GM18951 (cell line): ENCODE data around the gene SPECC1L.

ENCODE experiments used
- POLR2A ChIP-seq: IDR thresholded peaks from 4 replicates; pipeline ENCODE4 v1.6.1; 2011; ENCODE audit warnings: mild to moderate bottlenecking; ENCODE audit not compliant: insufficient read length, insufficient read depth; ENCODE audit errors: extremely low read depth
- in situ Hi-C: fragments of 300-500 bp; cut with MboI; formaldehyde crosslinking; loops from one replicate; pipeline ENCODE4 v1.12.0; 2022; ENCODE audit warnings: low sequenced_read_pairs, mixed read lengths, inconsistent platforms; ENCODE audit not compliant: unreplicated experiment

The SPECC1L gene

DNA sequence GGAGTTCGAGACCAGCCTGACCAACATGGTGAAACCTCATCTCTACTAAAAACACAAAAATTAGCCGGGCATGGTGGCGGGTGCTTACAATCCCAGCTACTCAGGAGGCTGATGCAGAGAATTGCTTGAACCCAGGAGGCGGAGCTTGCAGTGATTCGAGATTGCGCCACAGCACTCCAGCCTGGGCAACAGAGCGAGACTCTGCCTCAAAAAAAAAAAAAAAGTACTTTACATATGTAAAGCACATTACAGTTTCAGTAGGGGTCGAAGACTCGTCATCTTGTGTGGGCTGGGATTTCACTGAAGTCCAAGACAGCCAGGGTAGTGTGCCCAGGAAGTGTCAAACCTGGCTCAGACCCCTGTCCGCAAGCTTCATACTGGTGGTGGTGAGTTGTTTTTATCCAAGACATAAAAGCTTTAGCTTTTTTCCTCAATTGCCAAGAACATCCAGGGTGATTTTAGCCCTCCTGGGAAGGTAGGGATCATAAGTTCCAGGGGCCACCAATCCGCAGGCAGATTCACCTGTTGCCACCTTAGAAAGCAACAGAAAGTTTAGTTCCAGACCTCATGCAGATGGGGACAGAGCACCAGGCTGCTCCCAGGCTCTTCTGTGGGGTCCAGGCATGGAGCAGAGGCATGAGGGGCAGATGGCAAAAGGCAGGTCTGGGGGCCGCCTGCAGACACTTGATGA lies 135.1 kb downstream of the SPECC1L start:
- in situ Hi-C loops: no loop called here

DNA sequence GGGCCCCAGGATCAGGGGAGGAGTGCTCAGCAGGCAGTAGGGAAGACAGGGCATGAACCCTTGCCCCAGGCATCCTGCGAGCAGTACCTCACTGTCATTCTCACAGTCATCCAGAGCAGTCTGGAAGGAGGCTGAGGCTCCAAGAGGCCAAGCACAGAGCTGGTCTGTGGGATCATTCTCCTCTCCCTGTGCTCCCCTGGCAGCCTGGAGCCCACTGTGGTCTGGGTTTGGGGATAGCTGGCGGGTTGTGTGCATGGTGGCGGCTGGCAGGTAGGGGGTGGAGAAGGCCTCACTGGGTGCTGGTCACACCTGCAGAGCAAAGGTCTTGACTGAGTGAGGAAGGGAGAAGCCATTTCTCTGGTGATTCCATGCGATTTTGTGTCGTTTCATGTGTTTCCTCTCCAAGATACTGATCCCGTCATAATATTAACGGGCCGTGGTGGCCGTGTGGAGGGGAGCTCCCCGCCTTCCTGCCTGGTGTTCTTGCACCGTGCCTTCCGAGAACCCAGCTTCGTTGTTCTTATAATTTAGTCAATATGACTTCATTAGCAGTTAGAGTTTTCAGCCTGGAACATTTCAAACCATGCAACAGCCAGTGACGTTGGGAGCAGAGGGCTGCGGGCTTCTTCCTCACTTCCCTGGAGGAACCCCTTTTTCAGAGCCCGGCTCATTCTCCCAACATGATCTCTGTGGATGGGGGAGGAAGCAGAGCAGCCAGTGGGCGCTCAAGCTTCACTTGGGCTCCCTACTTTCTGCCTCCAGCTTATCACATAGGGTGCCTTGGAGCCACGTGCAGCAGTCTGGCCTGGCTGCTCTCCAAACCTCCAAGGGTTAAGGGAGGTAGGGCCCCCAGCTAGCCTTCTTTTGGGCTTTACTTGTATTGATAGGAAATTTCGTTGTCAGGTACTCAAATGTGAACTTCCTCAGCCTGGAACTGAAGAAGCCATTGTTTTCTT lies 136.0 kb downstream of the SPECC1L start:
- in situ Hi-C loops: no loop called here
- TF ChIP-seq POLR2A: no peak

More for the DNA sequence above, 135.1 kb downstream of the SPECC1L start:
- no peak for TF ChIP-seq POLR2A

DNA sequence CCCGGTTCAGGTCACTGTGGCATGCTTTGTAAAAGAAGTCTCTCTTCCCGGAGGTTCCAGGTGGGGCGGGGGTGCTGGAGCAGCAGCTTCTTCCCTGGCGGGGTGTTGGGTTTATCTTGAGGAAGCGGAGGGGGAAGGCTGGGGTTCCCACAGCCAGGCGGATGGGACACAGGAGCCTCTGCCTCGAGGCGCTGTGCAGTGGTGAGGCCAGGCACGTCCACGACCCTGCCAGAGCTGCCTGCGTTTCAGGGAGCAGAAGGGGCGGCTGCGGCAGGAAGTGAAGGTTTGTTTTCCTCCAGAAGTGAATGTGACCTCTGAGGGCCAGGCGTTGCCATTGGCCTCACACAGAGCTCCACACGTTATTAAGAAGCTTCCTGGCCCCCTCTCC lies 136.6 kb downstream of the SPECC1L start:
- in situ Hi-C loops: no loop called here
- no peak for TF ChIP-seq POLR2A

DNA sequence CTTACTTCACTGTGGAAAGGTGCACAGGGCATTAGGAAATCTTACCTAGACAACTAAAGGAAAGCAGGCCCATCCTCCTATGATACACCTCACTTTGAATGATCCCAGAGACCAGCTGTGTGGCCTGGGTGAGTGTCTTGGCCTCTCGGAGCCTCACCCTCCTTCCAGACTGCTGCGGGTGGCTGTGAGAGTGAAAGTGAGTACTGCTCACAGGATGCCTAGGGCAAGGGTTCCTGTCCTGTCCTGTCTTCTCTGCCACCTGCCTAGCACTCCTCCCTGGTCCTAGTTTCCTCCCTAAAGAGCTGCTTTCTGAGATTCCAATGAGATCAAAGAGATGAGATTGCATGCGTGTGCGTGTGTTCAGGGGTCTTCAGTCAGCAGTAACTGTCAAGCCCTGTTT lies 137.3 kb downstream of the SPECC1L start:
- in situ Hi-C loops: no loop called here
- no peak for TF ChIP-seq POLR2A

DNA sequence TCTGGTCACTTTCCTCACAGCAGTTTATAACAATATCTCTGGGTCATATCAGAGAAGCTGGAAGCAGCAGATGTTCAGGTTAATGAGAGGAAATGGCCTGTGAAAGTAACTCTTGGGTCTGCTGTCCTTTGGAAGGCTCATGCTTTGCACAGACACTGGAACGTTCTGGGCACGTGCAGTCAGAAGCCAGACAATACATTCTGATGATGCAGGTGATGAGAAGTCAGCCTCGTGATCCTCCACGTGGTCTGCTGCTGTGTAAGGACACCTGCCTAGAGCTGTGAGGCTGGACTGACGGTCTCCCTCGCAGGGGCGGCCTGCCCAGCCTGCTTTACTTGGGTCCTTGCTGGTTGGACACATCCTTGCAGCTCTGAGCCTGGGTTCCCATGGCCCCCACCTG lies 138.0 kb downstream of the SPECC1L start:
- no peak for TF ChIP-seq POLR2A
- in situ Hi-C loops: no loop called here

DNA sequence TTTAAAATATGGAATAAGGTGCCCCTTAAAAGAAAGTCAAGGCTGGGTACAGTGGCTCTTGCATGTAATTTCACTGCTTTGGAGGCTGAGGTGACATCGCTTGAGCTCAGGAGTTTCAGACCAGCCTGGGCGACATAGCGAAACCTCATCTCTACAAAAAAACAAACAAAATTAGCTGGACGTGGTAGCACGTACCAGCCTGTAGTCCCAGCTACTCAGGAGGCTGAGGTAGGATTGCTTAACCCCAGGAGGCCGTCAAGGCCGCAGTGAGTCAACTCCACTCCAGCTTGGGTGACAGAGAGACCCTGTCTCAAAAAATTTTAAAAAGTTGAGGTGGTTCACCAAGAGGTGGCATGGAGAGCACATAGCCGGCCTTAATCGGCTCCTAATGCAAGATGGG lies 139.1 kb downstream of the SPECC1L start:
- in situ Hi-C loops: no loop called here
- no peak for TF ChIP-seq POLR2A

DNA sequence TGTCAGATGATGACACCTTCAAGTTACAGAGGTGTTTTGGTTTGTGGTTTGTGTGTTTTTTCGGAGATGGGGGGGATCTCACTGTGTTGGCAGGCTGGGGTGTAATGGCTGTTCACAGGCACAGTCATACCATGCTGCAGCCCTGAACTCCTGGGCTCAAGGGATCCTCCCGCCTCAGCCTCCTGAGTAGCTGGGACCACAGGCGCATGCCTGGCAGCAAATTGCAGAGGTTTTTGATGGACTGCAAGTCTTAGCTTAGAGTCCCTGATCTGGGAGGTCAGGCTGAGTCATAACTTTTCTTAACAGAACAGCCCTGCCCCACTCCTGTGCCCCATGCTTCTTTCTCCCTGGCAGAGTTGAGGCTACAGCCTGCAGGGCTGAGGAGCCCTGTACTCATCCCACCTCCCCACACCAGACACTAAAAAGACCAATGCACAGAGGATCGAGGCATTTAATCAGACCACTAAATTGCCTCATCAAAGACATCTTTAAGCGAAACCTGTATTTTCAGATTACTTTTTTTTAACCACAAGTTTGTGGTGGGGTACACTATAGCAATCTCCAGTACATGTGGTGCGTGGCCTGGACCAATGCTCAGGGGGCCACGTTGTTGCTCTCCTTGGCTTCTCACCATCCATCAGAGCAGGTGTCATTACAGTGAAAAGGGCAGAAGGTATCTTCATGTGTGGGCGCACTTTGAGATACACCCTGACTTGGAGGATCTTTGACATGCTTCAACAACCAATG lies 139.7 kb downstream of the SPECC1L start:
- in situ Hi-C loops: no loop called here
- no peak for TF ChIP-seq POLR2A

DNA sequence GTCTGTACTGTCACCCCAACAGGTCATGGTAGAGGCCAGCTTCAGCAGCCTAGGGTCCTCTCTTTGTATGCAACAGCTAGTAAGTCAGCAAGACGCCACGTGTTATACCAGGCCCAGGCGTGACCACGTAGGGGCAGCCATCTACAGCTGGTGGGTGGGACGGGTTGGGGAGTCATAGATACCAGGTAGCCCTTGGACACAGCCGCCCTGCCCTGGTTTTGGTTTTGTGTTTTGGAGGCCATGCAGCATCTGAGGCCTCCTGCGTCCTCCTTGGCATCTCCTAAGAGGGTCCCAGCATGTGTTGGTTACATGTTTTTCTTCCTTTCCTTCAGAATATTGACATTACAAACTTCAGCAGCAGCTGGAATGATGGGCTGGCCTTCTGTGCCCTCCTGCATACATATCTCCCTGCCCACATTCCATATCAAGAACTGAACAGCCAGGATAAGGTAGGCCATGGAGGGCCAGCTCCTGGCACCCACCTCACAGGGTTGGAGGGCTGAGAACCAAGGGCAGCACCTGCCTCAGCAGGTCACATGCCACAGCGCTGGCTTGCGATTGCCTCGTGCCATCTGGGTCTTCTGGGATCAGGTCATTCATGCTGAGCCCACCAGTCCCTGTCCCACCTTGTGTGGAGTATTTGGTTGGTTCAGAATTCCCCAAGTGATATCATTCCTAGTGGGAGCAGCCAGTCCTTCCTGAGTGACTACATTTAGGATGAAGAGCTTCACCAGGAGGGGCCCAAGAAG lies 140.8 kb downstream of the SPECC1L start:
- in situ Hi-C loops: no loop called here
- no peak for TF ChIP-seq POLR2A

DNA sequence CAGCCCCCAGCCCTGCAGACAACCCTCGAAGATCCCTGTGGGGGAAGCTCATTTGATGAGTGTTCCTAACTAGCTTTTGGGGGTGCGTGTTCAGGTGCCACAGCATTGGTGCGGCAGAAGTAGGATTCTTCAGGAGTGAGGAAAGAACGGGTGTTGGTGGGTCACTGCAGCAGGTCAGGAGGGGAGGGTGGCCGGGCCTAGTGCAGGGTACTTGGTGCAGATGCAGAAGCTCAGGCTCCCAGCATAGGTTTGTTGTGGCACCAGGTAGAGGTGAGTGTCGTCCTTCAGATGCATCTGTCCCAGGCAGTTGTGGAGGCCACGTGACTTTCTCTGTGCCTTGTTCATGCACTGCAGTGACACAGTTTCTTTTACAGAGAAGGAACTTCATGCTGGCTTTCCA lies 141.6 kb downstream of the SPECC1L start:
- TF ChIP-seq POLR2A: no peak
- in situ Hi-C loops: no loop called here

DNA sequence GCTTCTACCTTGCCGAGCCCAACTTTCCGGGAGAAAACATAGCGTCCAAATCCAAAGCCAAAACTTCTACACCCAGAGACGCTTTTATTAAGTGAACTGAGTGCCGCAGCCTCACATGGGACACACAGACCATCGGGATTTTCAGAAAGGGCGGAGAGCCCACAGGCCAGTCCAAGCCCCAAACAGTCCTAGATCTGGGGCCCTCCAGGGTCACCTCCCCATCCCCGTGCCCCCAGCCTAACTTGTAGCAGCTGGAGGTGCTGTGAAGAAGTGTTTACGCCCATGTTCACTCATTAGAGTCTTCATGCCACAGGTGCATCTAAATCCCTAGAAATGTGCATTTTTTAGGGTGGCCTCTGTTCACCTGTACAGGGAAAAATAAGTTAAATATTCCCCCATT lies 142.6 kb downstream of the SPECC1L start:
- in situ Hi-C loops: no loop called here
- TF ChIP-seq POLR2A: no peak

DNA sequence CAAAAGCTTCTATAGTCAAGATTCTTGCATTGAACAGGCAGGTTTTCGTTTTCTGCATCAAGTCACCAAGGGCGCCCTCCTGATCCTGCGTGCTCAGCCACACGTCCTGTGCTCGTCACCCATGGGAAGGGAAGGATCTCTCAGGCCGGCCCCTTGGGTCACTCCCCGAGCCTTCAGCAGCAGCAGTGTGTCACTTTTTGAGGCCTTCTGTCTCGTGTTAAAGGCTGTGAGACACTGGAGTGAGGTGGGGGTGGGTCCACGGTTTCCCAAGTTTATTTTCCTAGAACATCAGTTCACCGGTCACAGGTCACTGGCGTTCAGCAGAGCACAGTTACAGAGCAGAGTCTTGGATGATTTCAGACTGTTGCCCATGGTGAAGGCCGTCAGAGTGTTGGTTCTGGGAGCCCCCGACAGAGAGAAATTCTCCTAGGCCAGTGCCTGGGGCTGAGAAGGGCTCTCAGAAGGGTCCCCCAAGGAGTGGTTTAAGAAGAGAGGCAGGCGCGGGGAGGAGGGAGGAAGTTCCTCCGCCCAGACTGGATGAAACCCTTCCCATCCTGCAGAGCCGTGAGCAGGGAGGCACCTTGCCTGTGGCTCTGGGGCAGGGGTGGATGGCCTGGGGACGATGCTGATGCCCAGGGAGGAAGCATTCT lies 143.2 kb downstream of the SPECC1L start:
- TF ChIP-seq POLR2A: no peak
- in situ Hi-C loops: no loop called here

DNA sequence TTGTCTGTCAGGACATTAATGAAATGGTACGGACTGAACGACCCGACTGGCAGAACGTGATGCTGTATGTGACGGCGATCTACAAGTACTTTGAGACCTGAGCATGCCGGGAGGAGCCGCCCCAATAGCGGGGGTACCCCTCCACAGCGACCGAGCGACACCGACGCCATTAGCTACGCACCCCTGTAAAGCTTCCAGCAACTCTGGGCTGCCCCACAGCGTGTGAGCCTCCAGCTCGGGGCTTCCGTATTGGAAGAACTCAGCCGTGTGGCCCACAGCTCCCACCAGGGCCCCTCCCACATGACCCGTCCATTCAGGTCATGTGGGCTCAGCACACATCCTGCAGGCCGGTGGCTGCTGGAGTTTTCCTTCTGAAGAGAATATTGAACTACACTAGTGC lies 143.9 kb downstream of the SPECC1L start:
- TF ChIP-seq POLR2A: no peak
- in situ Hi-C loops: no loop called here
